GM18909 (cell line): ENCODE results near the gene FNBP1.

Source experiments
- ATAC-seq: cut with Tn5 transposase; IDR thresholded peaks from one replicate; pipeline ENCODE4 v1.9.1; 2021; ENCODE audit warnings: mild to moderate bottlenecking; ENCODE audit not compliant: unreplicated experiment, poor library complexity

Gene FNBP1

GRCh38 chr9:129867136-129868022 lies 175.6 kb downstream of the FNBP1 start:
- no peak for ATAC-seq

GRCh38 chr9:129866394-129867135 lies 176.4 kb downstream of the FNBP1 start:
- ATAC-seq: no peak

GRCh38 chr9:129865668-129866320 lies 177.2 kb downstream of the FNBP1 start:
- ATAC-seq: no peak

- no peak for ATAC-seq
Measured at GRCh38 chr9:129864991-129865647, 177.9 kb downstream of the FNBP1 start.

GRCh38 chr9:129863059-129863690 lies 179.8 kb downstream of the FNBP1 start:
- no peak for ATAC-seq

GRCh38 chr9:129861447-129861827 lies 181.6 kb downstream of the FNBP1 start:
- ATAC-seq: no peak

- no peak for ATAC-seq
Measured at GRCh38 chr9:129860653-129861446, 182.1 kb downstream of the FNBP1 start.

- ATAC-seq: no peak
Measured at GRCh38 chr9:129858167-129858962, 184.6 kb downstream of the FNBP1 start.

GRCh38 chr9:129857207-129857606 lies 185.8 kb downstream of the FNBP1 start:
- no peak for ATAC-seq

- ATAC-seq: no peak
Measured at GRCh38 chr9:129854588-129855110, 188.3 kb downstream of the FNBP1 start.

GRCh38 chr9:129853614-129854013 lies 189.4 kb downstream of the FNBP1 start:
- ATAC-seq: no peak

- ATAC-seq: no peak
Measured at GRCh38 chr9:129852579-129852978, 190.4 kb downstream of the FNBP1 start.

GRCh38 chr9:129851821-129852220 lies 191.2 kb downstream of the FNBP1 start:
- no peak for ATAC-seq

- ATAC-seq: no peak
Measured at GRCh38 chr9:129850821-129851550, 192.0 kb downstream of the FNBP1 start.

- ATAC-seq: no peak
Measured at GRCh38 chr9:129849901-129850300, 193.1 kb downstream of the FNBP1 start.

- ATAC-seq: no peak
Measured at GRCh38 chr9:129848712-129849441, 194.1 kb downstream of the FNBP1 start.

- ATAC-seq: no peak
Measured at GRCh38 chr9:129845373-129845772, 197.6 kb downstream of the FNBP1 start.
